ENCODE results near the gene DCLK1.

GRCh38 chr13:35792911-35793310 is 338.3 kb downstream of the DCLK1 start:
- TF ChIP-seq, protein P1, sequence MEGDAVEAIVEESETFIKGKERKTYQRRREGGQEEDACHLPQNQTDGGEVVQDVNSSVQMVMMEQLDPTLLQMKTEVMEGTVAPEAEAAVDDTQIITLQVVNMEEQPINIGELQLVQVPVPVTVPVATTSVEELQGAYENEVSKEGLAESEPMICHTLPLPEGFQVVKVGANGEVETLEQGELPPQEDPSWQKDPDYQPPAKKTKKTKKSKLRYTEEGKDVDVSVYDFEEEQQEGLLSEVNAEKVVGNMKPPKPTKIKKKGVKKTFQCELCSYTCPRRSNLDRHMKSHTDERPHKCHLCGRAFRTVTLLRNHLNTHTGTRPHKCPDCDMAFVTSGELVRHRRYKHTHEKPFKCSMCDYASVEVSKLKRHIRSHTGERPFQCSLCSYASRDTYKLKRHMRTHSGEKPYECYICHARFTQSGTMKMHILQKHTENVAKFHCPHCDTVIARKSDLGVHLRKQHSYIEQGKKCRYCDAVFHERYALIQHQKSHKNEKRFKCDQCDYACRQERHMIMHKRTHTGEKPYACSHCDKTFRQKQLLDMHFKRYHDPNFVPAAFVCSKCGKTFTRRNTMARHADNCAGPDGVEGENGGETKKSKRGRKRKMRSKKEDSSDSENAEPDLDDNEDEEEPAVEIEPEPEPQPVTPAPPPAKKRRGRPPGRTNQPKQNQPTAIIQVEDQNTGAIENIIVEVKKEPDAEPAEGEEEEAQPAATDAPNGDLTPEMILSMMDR (IDR thresholded peaks at IDR 0.05), result no peak
- no peak for TF ChIP-seq POLR2A (IDR thresholded peaks at IDR 0.05)

Data from esophagus squamous epithelium (tissue), 4 donors.